SKM-1 (cell line): Measurements from ENCODE around the gene HMHB1.
A peak's percentile ranks its signal among the peaks of the same experiment; 100 is the strongest.

Source experiments
- DNase-seq: peaks from one replicate; lab custom pipeline; 2025; ENCODE audit not compliant: unreplicated experiment; lab: John Stamatoyannopoulos, UW

Gene HMHB1

DNA sequence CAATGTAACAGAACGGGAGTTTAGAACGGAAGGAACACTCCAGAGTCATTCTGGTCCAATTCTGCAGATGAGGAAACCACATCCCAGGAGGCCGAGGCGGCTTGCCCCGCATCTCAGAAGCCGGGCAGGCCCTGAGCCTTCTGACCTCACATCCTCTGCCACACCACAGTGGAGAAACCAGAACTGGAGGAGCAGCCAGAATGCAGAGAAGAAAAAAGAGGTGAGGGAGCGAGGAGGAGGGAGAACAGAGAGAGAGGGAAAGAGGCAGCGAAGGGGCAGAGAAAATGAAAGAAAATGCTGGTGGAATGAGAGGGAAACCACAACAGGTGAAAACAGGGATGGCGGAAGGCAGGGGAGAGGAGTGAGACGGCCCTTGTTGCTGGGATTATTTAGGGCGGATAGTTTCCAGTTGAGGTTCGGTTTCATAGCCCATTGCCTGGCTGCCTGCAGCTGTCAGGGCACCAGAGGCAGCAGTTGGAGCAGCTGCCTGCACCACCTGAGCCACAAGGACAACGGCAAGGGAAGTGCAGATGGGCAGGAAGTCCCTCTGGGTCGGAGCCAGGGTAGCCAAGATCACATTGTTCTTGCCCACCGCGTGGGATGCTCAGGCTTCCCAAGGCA is at the start of gene HMHB1:
Gene HMHB1 (plus strand): TSS at position 77 of the 621 bp plus-strand sequence.
- DNase-seq: no peak

GRCh38 chr5:143762636-143763220 is 49.2 kb upstream of the HMHB1 start:
- DNase-seq: no peak

GRCh38 chr5:143767162-143767561 is 44.8 kb upstream of the HMHB1 start:
- DNase-seq: no peak

- no peak for DNase-seq
Measured at GRCh38 chr5:143769026-143769786, 42.8 kb upstream of the HMHB1 start.

DNA sequence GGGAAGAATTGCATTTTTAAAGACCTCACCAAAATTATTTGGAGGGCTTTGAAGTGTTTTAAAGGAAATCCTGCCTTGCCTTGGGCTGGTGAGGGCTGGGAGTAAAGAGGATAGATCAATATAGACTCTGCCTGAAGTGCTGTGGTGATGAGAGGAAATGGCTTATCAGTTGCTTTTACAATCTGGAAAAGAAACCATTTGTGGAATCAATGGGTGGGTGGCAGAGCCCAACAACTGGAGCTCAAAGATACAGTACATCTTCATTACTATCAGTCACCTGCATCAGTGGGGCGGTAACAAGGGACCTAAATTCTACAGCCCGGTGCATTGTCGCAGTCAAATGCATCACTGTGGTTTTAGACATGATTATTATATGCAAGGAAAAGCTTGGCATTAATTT is 41.5 kb upstream of the HMHB1 start:
- DNase-seq: no peak

DNA sequence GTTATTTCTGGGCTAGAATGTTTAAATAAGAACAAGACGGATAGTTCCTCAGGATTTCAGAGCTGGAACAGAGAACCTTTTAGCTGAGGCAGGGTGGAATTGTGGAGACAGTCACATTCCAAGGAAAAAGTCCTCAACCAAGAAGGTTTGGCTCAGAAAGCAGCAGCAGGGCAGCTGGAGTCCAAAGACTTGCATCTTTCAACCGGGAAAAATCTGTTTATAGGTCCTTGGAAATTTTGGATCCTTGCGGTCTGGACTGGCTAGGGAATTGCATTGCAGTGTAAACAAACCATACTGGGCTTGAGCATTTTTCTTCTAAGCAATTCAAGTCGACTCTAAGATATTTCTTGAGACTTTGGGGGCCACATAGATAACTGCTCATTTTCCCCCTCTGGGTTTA is 40.8 kb upstream of the HMHB1 start:
- no peak for DNase-seq

GRCh38 chr5:143771602-143772001 is 40.4 kb upstream of the HMHB1 start:
- no peak for DNase-seq

- no peak for DNase-seq
Measured at GRCh38 chr5:143772621-143773020, 39.3 kb upstream of the HMHB1 start.

- peak; percentile 24 for DNase-seq
Measured at GRCh38 chr5:143775258-143775657, 36.7 kb upstream of the HMHB1 start.

GRCh38 chr5:143776951-143777350 is 35.0 kb upstream of the HMHB1 start:
- DNase-seq: no peak

DNA sequence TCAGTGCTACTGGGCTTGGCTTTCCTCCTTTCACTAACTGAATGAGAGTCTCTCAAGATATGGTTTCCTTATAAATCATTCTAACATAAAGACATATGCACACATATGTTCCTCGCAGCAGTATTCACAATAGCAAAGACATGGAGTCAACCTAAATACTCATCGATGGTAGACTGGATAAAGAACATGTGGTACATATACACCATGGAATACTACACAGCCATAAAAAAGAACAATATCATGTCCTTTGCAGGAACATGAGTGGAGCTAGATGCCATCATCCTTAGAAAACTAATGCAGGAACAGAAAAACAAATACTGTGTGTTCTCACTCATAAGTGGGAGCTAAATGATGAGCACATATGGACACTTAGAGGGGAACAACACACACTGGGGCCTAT is 32.5 kb upstream of the HMHB1 start:
- no peak for DNase-seq

GRCh38 chr5:143781993-143782520 is 29.9 kb upstream of the HMHB1 start:
- DNase-seq: no peak

- DNase-seq: no peak
Measured at GRCh38 chr5:143782588-143783386, 29.2 kb upstream of the HMHB1 start.

DNA sequence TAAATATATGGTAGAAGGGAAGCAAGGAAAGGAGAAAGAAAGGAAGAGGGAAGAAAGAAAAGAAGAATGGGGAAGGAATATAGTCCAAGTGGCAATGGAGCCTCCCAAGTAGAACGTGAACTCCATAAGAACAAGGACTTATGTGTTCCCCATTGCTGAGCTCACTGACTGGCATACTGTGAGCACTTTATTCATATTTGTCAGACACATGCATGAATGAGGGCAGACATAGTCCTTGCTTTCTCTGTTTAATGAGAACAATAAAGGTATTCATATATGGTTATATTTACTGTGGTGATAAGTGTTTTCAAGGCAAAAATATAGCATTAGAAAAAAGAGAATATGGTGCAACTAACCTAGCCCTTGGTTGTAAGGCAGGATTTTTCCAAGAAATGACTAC is 23.6 kb upstream of the HMHB1 start:
- DNase-seq: no peak

DNA sequence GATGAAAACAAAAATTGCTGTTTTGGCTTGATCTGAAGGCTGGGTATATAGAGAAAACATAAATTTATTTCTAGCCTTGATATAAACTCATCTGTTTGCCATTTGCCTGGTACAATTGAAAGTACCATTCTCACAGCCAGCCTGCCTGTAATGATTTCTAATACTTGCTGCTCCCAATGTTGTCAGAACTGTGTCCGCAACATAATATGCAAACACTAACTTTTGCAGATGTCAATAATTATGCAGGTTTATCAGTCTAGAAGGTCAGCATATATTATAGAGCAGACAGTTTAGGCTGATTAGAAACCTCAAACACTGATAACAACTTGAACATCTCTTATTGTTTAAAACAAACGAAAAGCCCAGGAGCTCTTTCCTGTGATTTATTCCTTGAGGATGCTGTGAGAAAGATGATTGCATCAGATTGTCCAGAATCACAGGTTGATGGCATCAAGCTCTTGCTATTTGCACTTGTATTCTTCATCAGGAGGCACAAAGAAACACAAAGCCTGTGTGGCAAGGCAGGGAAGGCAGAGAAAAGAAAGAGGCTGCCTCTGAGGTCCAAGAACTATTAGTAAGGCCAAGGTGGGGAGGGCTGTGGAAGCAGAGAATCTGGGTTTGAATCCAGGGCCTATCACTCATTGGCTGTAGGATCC is 21.4 kb upstream of the HMHB1 start:
- no peak for DNase-seq

DNA sequence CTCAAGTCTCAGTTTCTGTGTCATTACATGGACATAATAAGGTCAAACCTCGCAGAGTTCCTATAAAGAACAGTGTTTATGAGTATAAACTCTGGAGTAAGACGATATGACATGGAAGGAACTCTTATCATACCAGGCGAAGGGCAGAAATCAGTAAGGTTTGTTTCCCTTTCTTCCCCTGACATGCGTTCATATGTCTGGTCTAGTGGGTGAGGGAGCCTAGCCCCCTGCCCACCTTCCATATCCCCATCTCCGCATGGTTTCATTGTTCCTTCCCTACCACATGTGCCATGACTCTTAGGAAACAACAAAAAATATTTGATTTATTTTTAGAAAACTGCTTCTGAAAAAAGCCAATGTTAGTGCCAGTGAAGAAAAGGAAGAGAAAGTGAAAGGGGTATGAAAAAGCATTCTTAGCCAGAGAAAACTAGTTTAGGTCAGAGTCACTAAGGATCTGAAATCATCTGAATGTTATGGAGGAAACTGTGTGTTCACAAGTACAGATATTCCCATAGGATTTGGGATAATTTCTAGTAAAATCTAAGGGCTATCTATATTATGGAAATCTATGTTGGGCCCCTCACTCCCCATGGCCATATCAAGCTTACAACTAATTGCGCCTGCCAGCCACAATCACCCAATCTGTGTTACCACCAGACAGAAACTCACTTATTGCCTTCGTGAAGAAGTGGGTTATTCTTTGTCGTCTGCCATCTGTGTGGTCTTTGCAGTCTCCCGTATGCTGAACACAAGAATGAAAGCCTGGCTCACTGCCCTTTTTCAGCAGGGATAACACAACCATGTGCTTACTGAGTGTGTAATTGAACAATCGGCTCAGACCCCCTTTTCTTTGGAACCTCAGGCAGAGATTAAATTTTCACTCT is 19.9 kb upstream of the HMHB1 start:
- DNase-seq: no peak

DNA sequence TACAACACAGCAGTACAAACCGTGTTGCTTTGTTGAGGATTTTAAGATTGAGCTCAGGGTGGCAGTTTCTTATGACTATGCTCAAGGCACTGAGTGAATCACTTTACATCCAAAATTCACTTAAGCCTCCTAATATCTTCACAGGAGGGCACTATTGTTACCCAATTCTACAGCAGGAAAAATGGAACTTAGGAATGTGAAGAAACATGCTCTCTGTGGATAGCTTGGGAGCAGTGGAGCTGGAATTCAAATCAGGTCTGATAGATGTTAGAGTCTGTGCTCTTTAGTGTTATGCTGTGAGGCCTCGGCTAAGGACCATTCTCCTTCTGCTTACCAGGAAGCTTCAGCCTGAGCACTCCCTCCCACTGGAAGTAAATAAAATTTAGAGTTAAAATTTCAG is 18.7 kb upstream of the HMHB1 start:
- DNase-seq: no peak

DNA sequence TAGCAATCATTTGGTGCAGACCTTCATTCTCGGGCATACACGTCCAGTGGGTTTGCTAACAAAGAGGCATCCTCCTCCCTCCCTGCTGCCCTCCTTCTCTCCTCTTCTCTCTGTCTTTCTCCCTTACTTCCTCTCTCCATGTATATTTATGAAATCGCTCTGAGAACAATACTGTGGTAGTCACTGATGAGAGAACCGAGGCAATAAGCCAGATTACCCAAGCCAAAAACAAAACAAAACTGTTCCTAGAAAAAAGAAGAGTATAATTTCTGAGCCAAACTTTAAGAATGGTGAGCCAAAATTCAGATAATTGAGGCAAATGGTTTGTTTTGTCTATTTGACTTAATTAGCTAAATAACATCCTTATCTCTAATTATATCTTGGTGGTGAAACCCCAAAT is 15.8 kb upstream of the HMHB1 start:
- no peak for DNase-seq

DNA sequence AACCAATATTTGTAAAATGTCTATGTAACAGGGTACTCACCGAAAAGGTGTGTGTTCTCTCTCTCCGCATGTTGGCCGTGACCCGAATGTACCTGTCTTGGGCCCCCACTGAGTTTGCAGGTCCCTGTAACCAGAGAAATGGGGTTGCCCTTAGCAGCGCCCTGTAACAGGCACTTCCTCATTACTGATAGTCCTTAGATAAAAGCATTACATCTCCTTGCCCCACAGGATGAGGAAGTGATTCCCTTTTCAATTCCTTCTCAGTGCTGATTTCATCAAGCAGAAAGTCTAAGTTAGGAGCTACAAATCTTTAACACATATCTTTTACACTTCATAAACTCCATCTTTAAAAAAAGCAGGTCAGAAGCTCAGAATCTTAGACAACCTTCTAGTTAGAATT is 15.2 kb upstream of the HMHB1 start:
- DNase-seq: peak; percentile 53

DNA sequence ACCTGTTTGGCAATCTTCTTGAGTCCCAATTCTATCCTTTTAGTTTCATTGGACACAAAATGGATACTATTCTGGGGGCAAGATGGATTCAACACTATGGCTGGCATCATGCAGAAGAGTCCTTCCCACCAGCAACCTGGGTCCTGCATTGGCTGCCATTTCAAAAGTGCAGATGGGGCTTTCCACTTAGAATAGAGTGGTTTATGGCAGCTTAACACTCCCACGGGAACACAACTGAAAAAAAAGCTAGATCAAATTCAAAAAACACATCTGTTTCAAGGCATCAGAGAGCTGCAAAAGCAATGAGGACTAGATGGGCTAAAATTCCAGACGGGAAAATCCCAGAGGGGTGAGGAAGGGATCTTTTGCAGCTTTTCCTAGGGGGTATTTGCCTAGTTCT is 11.2 kb upstream of the HMHB1 start:
- no peak for DNase-seq
